Measurements from ENCODE around the gene FURIN. TPM values are rescaled to one million over a fixed set of nuclear protein-coding genes. Genes with fewer than 3 reads are reported as not detected.

Gene FURIN
- total RNA-seq, 3 donors from 2014 or later, result 34.5 to 48.5 (median 36.4) TPM

DNA sequence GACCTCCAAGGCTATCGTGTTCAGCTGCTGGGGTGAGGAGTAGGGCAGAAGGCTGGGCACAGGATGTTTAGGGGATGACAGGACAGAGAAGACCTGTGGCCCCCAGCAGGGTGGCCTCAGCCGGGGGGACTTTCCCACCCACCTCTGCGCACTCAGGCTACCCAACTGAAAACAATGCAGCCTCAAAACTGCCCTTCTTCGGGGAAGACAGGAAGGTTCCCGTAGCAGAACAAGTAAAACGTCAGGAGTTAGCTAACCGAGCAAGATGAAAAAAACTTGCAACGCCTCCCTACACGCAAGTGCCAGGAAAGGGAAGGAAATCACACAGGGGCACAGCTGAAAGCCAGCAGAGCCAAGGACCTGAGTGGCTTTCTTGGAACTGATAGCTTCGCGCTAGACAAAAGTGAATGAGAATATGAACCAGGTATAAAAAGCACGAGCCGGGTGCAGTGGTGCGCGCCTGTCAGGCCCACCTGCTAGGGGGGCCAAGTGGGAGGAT is 38.4 kb upstream of the FURIN start:
- no peaks in the 10 kb centered on the region for H3K36me3 ChIP-seq
- DNase-seq (ENCODE audit: low spot score in 2 of 2), result no peak
- TF ChIP-seq POLR2AphosphoS5 (IDR thresholded peaks at IDR 0.05), result peak; percentile 12 to 44 (median 33)
- TF ChIP-seq POLR2A (IDR thresholded peaks at IDR 0.05), result no peak
- no peaks in the 10 kb centered on the region for H3K27me3 ChIP-seq
- intact Hi-C loops (cut with DNase I; ENCODE audit: low total_unique reads), result no loop called here
- H3K27ac ChIP-seq, result peak overlapping the region; percentile 25 to 75
- H3K4me3 ChIP-seq, result no peak overlapping the region
- H3K9me3 ChIP-seq, result no peaks in the 10 kb centered on the region
- H3K4me1 ChIP-seq, result no peaks in the 10 kb centered on the region

DNA sequence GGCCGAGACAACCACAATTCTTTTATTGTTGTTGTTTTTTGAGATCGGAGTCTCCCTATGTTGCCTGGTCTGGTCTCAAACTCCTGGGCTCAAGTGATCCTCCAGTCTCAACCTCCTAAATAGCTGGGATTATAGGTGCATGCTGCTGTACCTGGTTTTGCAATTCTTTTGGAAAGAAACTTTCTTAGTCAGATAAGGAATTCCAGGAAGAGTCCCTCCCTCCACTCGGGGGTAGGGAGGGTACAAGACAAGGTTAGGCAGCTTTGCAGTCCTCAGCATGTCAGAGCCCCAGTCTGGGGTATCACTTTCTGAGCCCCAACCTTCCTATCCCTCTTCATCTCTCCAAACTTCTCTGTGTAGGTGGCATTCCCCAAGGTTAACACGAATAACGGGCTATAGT is 33.8 kb upstream of the FURIN start:
- Histone ChIP-seq H3K9me3 (no peaks in the 10 kb centered on the region), H3K27ac (no peak overlapping the region), H3K36me3 (no peaks in the 10 kb centered on the region), H3K4me1 (peaks cover 0 to under 1% of the 10 kb centered on the region in 2 donors), H3K4me3 (no peak overlapping the region), H3K27me3 (no peaks in the 10 kb centered on the region)
- TF ChIP-seq, protein P1, sequence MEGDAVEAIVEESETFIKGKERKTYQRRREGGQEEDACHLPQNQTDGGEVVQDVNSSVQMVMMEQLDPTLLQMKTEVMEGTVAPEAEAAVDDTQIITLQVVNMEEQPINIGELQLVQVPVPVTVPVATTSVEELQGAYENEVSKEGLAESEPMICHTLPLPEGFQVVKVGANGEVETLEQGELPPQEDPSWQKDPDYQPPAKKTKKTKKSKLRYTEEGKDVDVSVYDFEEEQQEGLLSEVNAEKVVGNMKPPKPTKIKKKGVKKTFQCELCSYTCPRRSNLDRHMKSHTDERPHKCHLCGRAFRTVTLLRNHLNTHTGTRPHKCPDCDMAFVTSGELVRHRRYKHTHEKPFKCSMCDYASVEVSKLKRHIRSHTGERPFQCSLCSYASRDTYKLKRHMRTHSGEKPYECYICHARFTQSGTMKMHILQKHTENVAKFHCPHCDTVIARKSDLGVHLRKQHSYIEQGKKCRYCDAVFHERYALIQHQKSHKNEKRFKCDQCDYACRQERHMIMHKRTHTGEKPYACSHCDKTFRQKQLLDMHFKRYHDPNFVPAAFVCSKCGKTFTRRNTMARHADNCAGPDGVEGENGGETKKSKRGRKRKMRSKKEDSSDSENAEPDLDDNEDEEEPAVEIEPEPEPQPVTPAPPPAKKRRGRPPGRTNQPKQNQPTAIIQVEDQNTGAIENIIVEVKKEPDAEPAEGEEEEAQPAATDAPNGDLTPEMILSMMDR (IDR thresholded peaks at IDR 0.05), result no peak
- TF ChIP-seq POLR2AphosphoS5 (IDR thresholded peaks at IDR 0.05) (no peak), POLR2A (IDR thresholded peaks at IDR 0.05) (no peak)
- intact Hi-C loops (cut with DNase I; ENCODE audit: low total_unique reads), result no loop called here
- no peak for DNase-seq (ENCODE audit: low spot score in 2 of 2)

DNA sequence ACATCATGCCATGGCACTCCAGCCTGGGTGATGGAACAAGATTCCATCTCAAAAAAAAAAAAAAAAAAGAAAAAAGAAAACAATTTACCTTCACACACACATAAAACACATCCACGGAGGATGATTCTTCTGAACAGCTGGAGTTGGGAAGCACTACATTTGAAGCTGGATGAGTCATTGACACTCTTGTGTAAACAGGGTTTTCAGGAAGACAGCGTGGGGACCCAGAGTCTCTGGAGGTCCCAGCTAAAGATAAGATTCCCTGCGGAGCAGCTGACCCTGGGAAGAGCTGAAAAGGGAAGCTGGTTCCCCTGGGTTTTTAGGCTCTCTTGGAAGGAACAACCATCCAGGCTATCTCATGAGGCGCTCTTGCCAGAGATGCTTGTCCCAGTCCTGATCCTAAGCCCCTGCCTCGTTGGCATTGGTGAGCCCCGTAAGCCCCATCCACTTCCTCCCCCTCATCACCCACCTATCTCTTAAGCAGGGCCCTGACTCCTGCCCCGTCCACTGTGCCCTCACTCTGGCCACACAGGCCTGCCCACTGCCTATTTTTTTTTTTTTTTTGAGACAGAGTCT is 32.0 kb upstream of the FURIN start:
- TF ChIP-seq, protein P1 (IDR thresholded peaks at IDR 0.05), result no peak
- TF ChIP-seq POLR2AphosphoS5 (IDR thresholded peaks at IDR 0.05) (no peak), POLR2A (IDR thresholded peaks at IDR 0.05) (no peak)
- Histone ChIP-seq H3K9me3 (no peaks in the 10 kb centered on the region), H3K27me3 (no peaks in the 10 kb centered on the region), H3K36me3 (no peaks in the 10 kb centered on the region), H3K4me1 (peaks cover 0 to 4% of the 10 kb centered on the region in 2 donors), H3K27ac (no peak overlapping the region), H3K4me3 (no peak overlapping the region)
- intact Hi-C loops (cut with DNase I; ENCODE audit: low total_unique reads), result no loop called here
- DNase-seq (ENCODE audit: low spot score in 2 of 2), result no peak

DNA sequence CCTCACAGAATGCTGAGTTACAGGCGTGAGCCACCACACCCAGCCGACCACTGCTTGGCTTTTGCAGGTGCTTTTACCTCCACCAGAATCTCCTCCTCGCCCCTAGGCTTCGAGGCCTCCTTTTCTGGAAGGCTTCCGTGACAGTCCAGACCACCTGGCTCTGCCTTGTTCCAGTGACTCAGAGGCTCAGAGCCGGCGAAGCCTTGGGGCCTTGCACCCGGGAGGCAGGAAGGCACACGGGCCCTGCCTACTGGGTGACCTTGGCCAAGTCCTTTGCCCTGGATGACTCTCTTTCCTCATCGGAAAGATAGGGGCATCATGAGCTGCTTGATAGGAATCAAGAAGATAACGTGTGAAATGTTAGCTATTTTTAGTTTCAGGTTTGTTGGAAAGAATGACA is 31.3 kb upstream of the FURIN start:
- Histone ChIP-seq H3K9me3 (no peaks in the 10 kb centered on the region), H3K36me3 (no peaks in the 10 kb centered on the region), H3K4me1 (peaks cover 0 to 4% of the 10 kb centered on the region in 2 donors), H3K4me3 (no peak overlapping the region), H3K27ac (no peak overlapping the region), H3K27me3 (no peaks in the 10 kb centered on the region)
- DNase-seq (ENCODE audit: low spot score in 2 of 2), result no peak
- TF ChIP-seq, protein P1 (IDR thresholded peaks at IDR 0.05), result no peak
- no peak for TF ChIP-seq POLR2AphosphoS5 (IDR thresholded peaks at IDR 0.05)
- TF ChIP-seq POLR2A (IDR thresholded peaks at IDR 0.05), result no peak
- intact Hi-C loops (cut with DNase I; ENCODE audit: low total_unique reads), result no loop called here

DNA sequence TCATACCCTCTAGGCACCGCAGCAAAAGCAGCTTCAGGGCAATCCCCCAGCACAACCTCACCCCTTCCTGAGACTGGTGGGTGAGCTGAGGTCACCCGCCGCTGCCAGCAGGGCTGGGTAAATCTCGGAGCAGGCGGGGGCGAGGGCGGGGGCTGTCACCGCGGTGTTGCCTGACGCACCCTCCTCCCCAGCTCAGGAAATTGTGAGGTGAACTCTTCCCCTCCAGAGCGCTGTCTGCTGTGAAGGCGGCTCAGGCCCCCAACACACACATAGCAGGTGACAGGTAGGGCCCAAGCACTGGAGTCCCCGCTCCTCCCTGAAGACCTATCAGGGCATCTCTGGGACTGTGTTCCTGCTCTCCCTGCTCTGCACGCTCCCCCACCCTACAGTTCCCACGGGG is 30.2 kb upstream of the FURIN start:
- intact Hi-C loops (cut with DNase I; ENCODE audit: low total_unique reads), result no loop called here
- H3K36me3 ChIP-seq, result no peaks in the 10 kb centered on the region
- H3K4me3 ChIP-seq, result no peak overlapping the region
- H3K9me3 ChIP-seq, result no peaks in the 10 kb centered on the region
- no peak for DNase-seq (ENCODE audit: low spot score in 2 of 2)
- peaks cover 0 to 4% of the 10 kb centered on the region in 2 donors for H3K4me1 ChIP-seq
- TF ChIP-seq POLR2AphosphoS5 (IDR thresholded peaks at IDR 0.05), result no peak
- TF ChIP-seq, protein P1 (IDR thresholded peaks at IDR 0.05), result no peak
- no peak for TF ChIP-seq POLR2A (IDR thresholded peaks at IDR 0.05)
- no peak overlapping the region for H3K27ac ChIP-seq
- H3K27me3 ChIP-seq, result no peaks in the 10 kb centered on the region

Data from breast epithelium (tissue), 4 donors.